ENCODE data around the gene MYZAP.

Gene MYZAP

GRCh38 chr15:57604507-57604906, 12.8 kb downstream of the MYZAP start:
- no peak for DNase-seq
- Histone ChIP-seq H3K18ac (ENCODE audit: low read depth in 1 of 2, low read length in 2 of 2) (no peak overlapping the region), H2BK5ac (ENCODE audit: low read depth, low read length, poor library complexity, severe bottlenecking) (no peak overlapping the region), H3K4me2 (ENCODE audit: low read length, poor library complexity, severe bottlenecking) (no peak overlapping the region), H3K4me3 (ENCODE audit: insufficient read depth in 1 of 2, low read depth in 1 of 2, low read length in 2 of 2) (no peak overlapping the region), H3K79me1 (replicated peaks; ENCODE audit: low read length, poor library complexity, severe bottlenecking) (no peaks in the 10 kb centered on the region), H2AK5ac (ENCODE audit: low read length, severe bottlenecking) (no peak overlapping the region), H2BK12ac (ENCODE audit: low read length in 2 of 2) (no peak overlapping the region), H2BK120ac (ENCODE audit: low read depth, low read length) (no peak overlapping the region), H3K9ac (ENCODE audit: low read length) (no peak overlapping the region), H4K91ac (ENCODE audit: low read length) (no peak overlapping the region), H4K8ac (ENCODE audit: low read length) (no peak overlapping the region), H3K23ac (ENCODE audit: low read length in 2 of 2) (no peak overlapping the region), H3K27me3 (ENCODE audit: control insufficient read depth in 1 of 2, insufficient read depth in 1 of 2, low read length in 2 of 2) (peaks cover 7 to 17% of the 10 kb centered on the region in 2 experiments), H3K4me1 (ENCODE audit: control insufficient read depth, insufficient read depth, low read depth, low read length) (peaks cover 3% of the 10 kb centered on the region), H3K27ac (ENCODE audit: low read length, poor library complexity, severe bottlenecking) (no peak overlapping the region), H2AFZ (ENCODE audit: low read depth, low read length) (no peak overlapping the region), H3K36me3 (ENCODE audit: control insufficient read depth in 1 of 2, insufficient read depth in 2 of 2, low read depth in 1 of 2, low read length in 2 of 2) (no peaks in the 10 kb centered on the region), H2BK15ac (ENCODE audit: low read depth, poor library complexity, severe bottlenecking) (no peak overlapping the region), H3K14ac (ENCODE audit: low read length in 2 of 2) (no peak overlapping the region), H3K9me3 (ENCODE audit: control insufficient read depth, low read length) (no peaks in the 10 kb centered on the region), H3K4ac (ENCODE audit: low read depth in 1 of 2, low read length in 2 of 2) (no peak overlapping the region)
- WGBS: 90% methylated on average over 10 of the region's 10 CpGs

DNA sequence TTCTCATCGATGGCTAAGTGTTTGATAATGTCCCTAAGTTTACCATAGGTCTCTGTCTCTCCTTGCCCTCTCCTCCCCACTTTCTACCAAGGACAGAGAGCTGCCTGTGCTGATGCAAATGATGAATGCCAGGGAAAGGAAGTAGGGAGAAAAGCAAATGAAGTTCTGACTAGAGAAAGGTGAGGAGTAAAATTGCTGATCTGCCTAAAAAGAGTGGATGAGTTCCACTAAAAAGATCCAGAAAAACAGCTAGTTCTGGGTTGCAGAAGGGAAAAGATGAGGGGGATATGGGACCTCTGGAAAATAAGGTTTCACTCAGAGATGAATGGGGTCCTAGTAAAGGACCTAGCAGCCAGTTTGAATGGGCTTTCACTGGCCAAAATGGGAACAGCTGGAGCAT, 13.8 kb downstream of the MYZAP start:
- Histone ChIP-seq H3K23ac (ENCODE audit: low read length in 2 of 2) (no peak overlapping the region), H2BK5ac (ENCODE audit: low read depth, low read length, poor library complexity, severe bottlenecking) (no peak overlapping the region), H2AK5ac (ENCODE audit: low read length, severe bottlenecking) (no peak overlapping the region), H3K14ac (ENCODE audit: low read length in 2 of 2) (no peak overlapping the region), H4K91ac (ENCODE audit: low read length) (no peak overlapping the region), H3K27ac (ENCODE audit: low read length, poor library complexity, severe bottlenecking) (no peak overlapping the region), H3K9ac (ENCODE audit: low read length) (no peak overlapping the region), H2BK120ac (ENCODE audit: low read depth, low read length) (no peak overlapping the region), H3K4me3 (ENCODE audit: insufficient read depth in 1 of 2, low read depth in 1 of 2, low read length in 2 of 2) (no peak overlapping the region), H3K4me1 (ENCODE audit: control insufficient read depth, insufficient read depth, low read depth, low read length) (peaks cover 6% of the 10 kb centered on the region), H3K4me2 (ENCODE audit: low read length, poor library complexity, severe bottlenecking) (no peak overlapping the region), H3K27me3 (ENCODE audit: control insufficient read depth in 1 of 2, insufficient read depth in 1 of 2, low read length in 2 of 2) (peaks cover 4 to 12% of the 10 kb centered on the region in 2 experiments), H3K36me3 (ENCODE audit: control insufficient read depth in 1 of 2, insufficient read depth in 2 of 2, low read depth in 1 of 2, low read length in 2 of 2) (no peaks in the 10 kb centered on the region), H3K4ac (ENCODE audit: low read depth in 1 of 2, low read length in 2 of 2) (no peak overlapping the region), H2BK12ac (ENCODE audit: low read length in 2 of 2) (no peak overlapping the region), H3K18ac (ENCODE audit: low read depth in 1 of 2, low read length in 2 of 2) (no peak overlapping the region), H4K8ac (ENCODE audit: low read length) (no peak overlapping the region), H2BK15ac (ENCODE audit: low read depth, poor library complexity, severe bottlenecking) (no peak overlapping the region), H3K79me1 (replicated peaks; ENCODE audit: low read length, poor library complexity, severe bottlenecking) (no peaks in the 10 kb centered on the region), H2AFZ (ENCODE audit: low read depth, low read length) (no peak overlapping the region), H3K9me3 (ENCODE audit: control insufficient read depth, low read length) (no peaks in the 10 kb centered on the region)
- DNase-seq: no peak
- 75% methylated on average over 1 of the region's 1 CpG for WGBS

GRCh38 chr15:57606048-57606447, 14.3 kb downstream of the MYZAP start:
- no peak overlapping the region for H2BK5ac ChIP-seq (ENCODE audit: low read depth, low read length, poor library complexity, severe bottlenecking)
- no peaks in the 10 kb centered on the region for H3K36me3 ChIP-seq (ENCODE audit: control insufficient read depth in 1 of 2, insufficient read depth in 2 of 2, low read depth in 1 of 2, low read length in 2 of 2)
- no peak overlapping the region for H2AK5ac ChIP-seq (ENCODE audit: low read length, severe bottlenecking)
- H2AFZ ChIP-seq (ENCODE audit: low read depth, low read length): no peak overlapping the region
- no peak overlapping the region for H2BK12ac ChIP-seq (ENCODE audit: low read length in 2 of 2)
- DNase-seq: no peak
- H3K4ac ChIP-seq (ENCODE audit: low read depth in 1 of 2, low read length in 2 of 2): no peak overlapping the region
- H2BK15ac ChIP-seq (ENCODE audit: low read depth, poor library complexity, severe bottlenecking): no peak overlapping the region
- no peak overlapping the region for H3K4me3 ChIP-seq (ENCODE audit: insufficient read depth in 1 of 2, low read depth in 1 of 2, low read length in 2 of 2)
- no peak overlapping the region for H4K8ac ChIP-seq (ENCODE audit: low read length)
- H3K9ac ChIP-seq (ENCODE audit: low read length): no peak overlapping the region
- 93% methylated on average over 2 of the region's 2 CpGs for WGBS
- H3K14ac ChIP-seq (ENCODE audit: low read length in 2 of 2): no peak overlapping the region
- no peak overlapping the region for H3K23ac ChIP-seq (ENCODE audit: low read length in 2 of 2)
- no peaks in the 10 kb centered on the region for H3K79me1 ChIP-seq (replicated peaks; ENCODE audit: low read length, poor library complexity, severe bottlenecking)
- H3K18ac ChIP-seq (ENCODE audit: low read depth in 1 of 2, low read length in 2 of 2): no peak overlapping the region
- no peak overlapping the region for H4K91ac ChIP-seq (ENCODE audit: low read length)
- H3K27me3 ChIP-seq (ENCODE audit: control insufficient read depth in 1 of 2, insufficient read depth in 1 of 2, low read length in 2 of 2): peaks cover 4 to 11% of the 10 kb centered on the region in 2 experiments
- no peak overlapping the region for H2BK120ac ChIP-seq (ENCODE audit: low read depth, low read length)
- H3K27ac ChIP-seq (ENCODE audit: low read length, poor library complexity, severe bottlenecking): no peak overlapping the region
- no peak overlapping the region for H3K4me2 ChIP-seq (ENCODE audit: low read length, poor library complexity, severe bottlenecking)
- H3K9me3 ChIP-seq (ENCODE audit: control insufficient read depth, low read length): no peaks in the 10 kb centered on the region
- H3K4me1 ChIP-seq (ENCODE audit: control insufficient read depth, insufficient read depth, low read depth, low read length): peaks cover 6% of the 10 kb centered on the region

- no peaks in the 10 kb centered on the region for H3K36me3 ChIP-seq (ENCODE audit: control insufficient read depth in 1 of 2, insufficient read depth in 2 of 2, low read depth in 1 of 2, low read length in 2 of 2)
- no peak overlapping the region for H3K23ac ChIP-seq (ENCODE audit: low read length in 2 of 2)
- H4K91ac ChIP-seq (ENCODE audit: low read length): no peak overlapping the region
- no peak overlapping the region for H2AK5ac ChIP-seq (ENCODE audit: low read length, severe bottlenecking)
- H3K4me1 ChIP-seq (ENCODE audit: control insufficient read depth, insufficient read depth, low read depth, low read length): peaks cover 6% of the 10 kb centered on the region
- H2BK120ac ChIP-seq (ENCODE audit: low read depth, low read length): no peak overlapping the region
- no peak for DNase-seq
- no peak overlapping the region for H2BK15ac ChIP-seq (ENCODE audit: low read depth, poor library complexity, severe bottlenecking)
- peaks cover under 1 to 4% of the 10 kb centered on the region in 2 experiments for H3K27me3 ChIP-seq (ENCODE audit: control insufficient read depth in 1 of 2, insufficient read depth in 1 of 2, low read length in 2 of 2)
- H3K9me3 ChIP-seq (ENCODE audit: control insufficient read depth, low read length): no peaks in the 10 kb centered on the region
- no peaks in the 10 kb centered on the region for H3K79me1 ChIP-seq (replicated peaks; ENCODE audit: low read length, poor library complexity, severe bottlenecking)
- WGBS: 98% methylated on average over 1 of the region's 1 CpG
- H3K4ac ChIP-seq (ENCODE audit: low read depth in 1 of 2, low read length in 2 of 2): no peak overlapping the region
- no peak overlapping the region for H2BK5ac ChIP-seq (ENCODE audit: low read depth, low read length, poor library complexity, severe bottlenecking)
- H2BK12ac ChIP-seq (ENCODE audit: low read length in 2 of 2): no peak overlapping the region
- no peak overlapping the region for H3K27ac ChIP-seq (ENCODE audit: low read length, poor library complexity, severe bottlenecking)
- no peak overlapping the region for H3K9ac ChIP-seq (ENCODE audit: low read length)
- no peak overlapping the region for H3K4me3 ChIP-seq (ENCODE audit: insufficient read depth in 1 of 2, low read depth in 1 of 2, low read length in 2 of 2)
- no peak overlapping the region for H4K8ac ChIP-seq (ENCODE audit: low read length)
- no peak overlapping the region for H2AFZ ChIP-seq (ENCODE audit: low read depth, low read length)
- H3K4me2 ChIP-seq (ENCODE audit: low read length, poor library complexity, severe bottlenecking): no peak overlapping the region
- H3K18ac ChIP-seq (ENCODE audit: low read depth in 1 of 2, low read length in 2 of 2): no peak overlapping the region
- no peak overlapping the region for H3K14ac ChIP-seq (ENCODE audit: low read length in 2 of 2)
Observed at GRCh38 chr15:57606816-57607215, 15.1 kb downstream of the MYZAP start.

Data from mesenchymal stem cell (in vitro differentiated cells and primary cell).